NCI-H82 treated with DMSO at 0.1 percent for 48 hours (cell line): ENCODE results near the gene GRPEL2.

Source experiments
- DNase-seq: peaks from one replicate; lab custom pipeline; 2025; ENCODE audit not compliant: unreplicated experiment; lab: John Stamatoyannopoulos, UW

GRPEL2 gene

DNA sequence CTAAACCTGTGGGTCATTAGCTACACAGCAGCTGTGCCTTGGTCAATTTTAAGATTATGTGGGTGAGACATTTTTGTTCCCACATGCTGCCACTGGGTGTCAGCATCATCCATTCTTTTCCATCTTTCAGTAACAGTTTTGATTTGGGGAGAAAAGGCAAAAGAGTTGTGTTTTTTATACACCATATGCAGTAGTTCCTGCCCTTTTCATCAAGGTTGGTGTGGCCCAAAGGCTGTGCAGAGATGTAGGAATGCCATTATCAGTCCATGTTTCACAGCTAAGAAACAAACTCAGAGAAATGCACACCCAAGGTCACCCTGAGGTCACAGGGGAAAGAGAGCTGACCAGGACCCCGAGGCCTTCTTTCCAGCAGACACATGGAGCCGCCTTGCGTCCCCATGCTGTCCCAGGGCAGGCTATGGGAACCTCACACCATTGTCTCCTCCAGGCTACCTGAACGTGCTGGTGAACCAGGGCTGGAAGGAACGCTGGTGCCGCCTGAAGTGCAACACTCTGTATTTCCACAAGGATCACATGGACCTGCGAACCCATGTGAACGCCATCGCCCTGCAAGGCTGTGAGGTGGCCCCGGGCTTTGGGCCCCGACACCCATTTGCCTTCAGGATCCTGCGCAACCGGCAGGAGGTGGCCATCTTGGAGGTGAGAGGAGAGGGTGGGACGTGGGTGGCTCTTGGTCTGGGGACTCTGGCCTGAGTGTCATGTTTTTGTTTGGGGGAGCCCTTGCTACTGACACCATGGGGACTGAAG is 27.8 kb upstream of the GRPEL2 start:
- peak; percentile 29 for DNase-seq

DNA sequence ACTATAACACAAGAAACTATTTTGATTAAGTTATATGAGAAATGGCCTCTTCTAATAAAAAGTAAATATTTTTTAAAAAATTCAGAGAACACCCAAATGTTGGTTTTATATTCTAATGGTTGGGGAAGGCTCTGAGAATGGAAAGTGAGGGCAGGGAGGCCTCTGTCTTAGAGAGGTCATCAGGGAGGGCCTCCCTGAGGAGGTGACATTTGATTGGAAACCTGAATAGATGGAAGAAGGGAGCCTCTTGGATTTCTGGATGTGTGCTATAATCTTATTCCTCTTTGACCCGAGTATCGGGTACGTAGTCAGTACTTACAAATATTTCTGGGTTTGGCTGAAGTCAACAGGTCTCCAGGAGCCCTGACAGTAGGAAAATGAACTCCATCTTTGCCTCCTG is 26.1 kb upstream of the GRPEL2 start:
- no peak for DNase-seq

DNA sequence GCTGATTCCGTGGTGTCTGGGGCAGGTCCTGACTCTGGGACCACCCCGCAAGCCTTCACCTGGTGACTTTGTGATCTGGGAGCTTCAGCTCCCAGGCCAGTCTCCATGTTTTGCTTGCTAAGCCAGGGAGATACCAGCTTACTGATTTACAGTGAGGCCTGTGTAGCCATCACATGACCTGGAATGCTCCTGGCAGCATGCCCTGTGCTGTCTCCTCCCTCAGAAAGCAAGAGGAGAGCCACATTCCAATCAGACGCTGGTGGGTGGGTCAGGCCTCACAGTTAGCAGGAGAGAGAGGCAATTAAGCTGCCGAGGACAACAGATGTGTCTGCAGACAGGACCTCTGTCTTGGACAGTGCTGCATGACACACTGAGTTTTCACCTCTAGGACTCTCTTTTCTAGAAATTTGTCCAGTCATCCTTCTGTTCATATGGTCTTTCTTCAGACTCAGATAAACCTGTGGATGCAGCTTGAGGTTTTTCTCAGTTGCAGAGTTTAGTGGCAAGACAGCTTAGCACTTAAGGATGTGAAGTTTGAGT is 24.4 kb upstream of the GRPEL2 start:
- peak; percentile 81 for DNase-seq

DNA sequence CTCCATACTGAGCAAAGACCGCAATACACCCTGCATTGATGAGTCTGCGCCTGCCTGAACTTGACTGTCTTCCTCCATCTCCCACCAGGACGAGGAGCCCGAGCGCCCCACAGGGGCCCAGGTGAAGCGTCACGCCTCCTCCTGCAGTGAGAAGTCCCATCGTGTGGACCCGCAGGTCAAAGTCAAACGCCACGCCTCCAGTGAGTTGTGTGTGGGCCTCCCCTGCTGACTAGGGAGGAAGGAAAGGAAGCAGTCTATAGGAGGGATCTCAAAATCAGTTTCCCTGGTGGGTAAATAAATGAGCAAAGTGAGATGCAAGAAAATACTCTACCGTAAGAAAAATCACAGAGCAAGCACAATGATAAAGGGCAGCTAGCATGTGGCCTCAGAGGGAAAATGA is 22.8 kb upstream of the GRPEL2 start:
- DNase-seq = no peak

DNA sequence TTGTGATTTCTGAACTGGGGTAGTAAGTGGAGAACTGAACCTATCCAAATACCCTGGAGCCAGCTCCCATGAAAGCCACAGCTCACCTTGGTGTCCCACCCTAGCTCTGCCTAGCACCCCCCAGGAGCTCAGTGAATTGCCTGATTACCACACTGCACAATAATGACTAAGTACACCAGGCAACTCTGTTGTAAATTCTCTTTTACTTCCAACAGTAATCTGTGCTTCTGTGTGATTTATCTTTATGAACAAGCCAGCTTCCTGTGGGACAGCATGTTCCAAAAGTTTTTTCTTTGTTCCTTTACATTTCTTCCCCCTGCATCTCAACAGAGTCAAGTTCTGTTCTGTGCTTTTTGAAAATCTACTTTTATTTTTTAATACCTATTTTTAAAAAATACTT is 22.1 kb upstream of the GRPEL2 start:
- DNase-seq = no peak

DNA sequence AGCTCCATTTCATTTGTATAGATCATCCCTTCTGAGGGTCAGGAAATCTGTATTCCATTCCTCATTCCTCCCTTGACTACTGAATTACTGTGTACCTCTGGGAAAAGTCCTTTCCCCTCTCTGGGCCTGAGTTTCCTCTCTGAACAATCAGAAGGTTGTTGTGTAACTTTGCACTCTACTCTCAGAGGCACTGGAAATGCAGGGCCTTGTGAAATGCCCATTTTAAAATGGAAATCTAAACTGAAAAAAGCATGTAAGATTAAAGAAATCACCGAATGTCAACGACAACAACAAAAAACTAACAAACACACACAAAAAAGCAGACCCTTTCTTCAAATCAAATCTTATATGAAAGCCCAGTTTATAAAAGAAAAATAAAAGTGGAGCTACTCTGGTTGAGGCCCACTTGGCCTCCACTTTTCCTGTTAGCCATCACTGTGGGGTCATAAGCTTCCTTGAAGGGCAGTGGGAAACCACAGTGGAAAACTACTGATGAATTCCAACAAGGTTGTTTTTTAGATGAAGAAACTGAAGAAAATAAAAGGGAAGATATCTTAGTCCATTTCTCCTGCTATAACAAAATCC is 21.6 kb upstream of the GRPEL2 start:
- no peak for DNase-seq

DNA sequence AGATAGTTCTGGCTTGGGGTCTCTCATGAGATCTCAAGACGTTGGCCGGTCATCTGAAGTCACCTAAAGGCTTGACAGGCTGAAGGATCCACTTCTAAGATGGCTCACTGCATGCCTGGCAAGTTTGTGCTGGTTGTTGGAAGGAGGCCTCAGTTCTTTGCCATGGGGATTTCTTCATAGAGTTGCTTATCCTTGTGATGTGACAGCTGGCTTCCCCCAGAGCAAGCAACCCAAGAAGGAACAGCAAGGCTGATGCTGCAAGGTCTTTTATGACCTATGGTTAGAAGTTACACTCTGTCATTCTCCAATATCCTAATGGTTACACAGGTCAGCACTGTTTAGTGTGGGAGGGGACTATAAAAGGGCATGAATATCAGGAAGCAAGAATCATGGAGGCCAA is 20.7 kb upstream of the GRPEL2 start:
- no peak for DNase-seq

DNA sequence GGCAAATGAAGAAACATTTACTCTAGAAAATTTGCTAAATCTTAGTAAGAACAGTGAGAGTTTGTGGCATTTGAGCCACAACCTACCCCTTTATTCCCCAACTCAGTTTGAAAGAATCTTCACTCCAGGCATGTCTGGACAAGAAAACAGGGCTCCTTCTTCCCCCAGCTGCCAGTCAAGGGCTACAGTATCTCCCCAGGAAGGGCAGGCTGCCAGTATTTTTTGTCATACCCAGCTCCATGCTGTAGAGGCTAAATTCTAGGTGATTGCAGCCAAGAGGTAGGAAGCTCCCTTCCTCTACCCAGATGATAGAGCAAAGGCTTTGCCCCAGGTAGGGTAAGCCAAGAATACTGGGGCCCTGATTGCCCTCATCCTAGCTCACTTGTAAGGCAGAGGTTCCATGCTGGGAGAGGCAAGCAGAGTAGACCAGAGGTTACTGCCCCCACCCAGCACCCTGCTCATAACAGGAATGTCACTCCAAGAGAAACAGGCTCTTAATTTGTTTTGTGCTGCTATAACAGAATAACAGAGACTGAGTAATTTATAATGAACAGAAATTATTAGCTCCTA is 20.0 kb upstream of the GRPEL2 start:
- no peak for DNase-seq

DNA sequence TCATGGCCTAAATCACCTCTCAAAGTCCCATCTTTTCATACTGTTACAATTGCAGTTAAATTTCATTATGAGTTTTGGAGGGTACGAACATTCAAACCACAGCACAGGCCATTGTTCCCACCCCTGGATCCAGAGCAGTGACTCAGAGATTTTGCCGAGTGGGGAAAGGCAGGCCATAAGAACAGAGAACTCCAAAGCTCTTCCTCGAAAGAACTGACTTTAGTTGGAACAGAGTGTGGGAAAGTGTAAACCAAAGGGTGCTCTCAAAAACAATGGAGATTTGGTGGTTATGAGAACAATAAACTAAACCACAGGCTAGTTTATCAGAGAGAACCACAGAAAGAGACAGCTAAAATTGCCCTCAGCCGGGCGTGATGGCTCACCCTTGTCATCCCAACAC is 19.4 kb upstream of the GRPEL2 start:
- DNase-seq = no peak

DNA sequence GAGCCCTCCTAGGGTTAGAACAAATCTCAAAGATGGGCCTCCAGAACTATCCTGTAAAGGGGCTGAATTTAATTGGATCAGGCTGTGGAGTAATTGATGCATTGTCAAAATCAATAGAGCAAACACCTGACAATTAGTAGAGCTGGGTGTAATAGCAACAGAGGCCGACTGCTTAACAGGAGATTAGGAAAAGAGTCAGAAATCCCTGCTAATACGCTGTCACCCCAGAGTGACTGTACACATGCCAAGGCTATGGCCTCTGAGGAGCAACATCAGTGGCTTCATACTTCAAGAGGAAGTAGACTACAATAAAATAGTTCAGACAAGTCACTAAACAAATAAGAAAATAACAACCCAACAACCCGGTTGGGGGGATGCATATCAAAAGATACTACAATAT is 18.7 kb upstream of the GRPEL2 start:
- peak; percentile 95 for DNase-seq

DNA sequence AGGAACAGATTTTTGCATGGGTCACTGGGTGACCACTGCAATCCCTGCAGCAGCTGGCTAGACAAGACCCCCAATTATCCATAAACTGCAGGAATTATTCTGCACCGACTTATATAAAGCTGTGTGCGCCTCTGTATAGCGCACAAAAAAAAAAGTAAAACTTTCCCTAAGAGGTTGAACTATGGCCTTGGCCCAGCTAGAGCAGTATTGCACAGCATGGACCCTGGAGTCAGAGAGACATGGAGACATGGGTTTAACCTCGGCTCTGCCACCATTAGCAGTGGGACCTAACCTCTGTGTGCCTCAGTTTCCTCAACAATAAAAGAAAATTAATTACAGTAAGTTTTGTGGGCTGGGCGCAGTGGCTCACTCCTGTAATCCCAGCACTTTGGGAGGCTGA is 17.1 kb upstream of the GRPEL2 start:
- DNase-seq = no peak

DNA sequence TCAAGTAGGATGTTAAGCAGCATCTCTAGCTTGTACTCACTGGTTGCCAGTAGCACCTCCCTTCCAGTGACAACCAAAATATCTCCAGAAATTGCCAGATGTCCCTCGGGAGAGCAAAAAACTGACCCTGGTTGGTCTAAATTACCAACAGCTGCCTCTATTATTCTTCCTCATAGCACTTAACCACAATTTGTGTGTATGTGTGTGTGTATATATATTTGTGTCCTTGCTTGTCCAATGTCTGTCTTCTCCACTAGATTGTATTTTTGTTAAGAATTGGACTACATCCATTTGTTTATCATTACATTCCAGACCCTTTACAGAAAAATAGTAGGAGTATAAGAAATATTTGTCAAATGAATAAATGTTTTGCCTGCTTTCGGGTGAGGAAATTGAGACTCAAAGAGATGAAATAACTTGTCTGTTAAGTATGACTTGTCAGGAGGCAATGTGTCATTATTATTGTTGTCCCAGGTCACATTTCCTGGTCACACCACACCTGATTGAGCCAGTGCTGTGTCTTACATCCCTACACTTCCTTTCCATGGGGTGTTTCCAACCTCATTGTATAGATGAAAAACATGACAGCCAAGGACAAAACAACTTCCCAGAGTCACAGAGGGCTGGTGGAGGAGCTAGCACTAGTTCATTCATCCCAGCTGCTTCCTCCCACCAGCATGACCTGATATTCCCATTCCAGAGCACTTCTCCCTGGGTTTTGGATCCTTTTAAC is 11.4 kb upstream of the GRPEL2 start:
- no peak for DNase-seq

DNA sequence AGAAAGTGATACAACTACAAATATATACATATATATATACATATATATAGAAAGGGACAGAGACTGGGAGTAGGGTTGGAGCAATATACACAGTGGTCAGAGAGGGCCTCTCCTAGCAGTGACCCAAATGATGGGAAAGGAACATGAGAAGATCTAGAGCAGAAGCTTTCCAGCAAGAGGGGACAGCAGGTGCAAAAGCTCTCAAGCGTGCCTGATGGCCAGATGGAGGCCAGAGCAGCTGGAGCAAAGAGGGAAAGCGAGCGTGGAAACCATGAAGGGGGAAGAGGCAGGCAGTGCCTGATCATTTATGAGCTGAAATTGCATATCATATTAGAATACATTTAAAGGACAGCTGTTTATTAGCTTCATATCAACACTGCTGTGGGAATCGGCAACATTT is 7.6 kb upstream of the GRPEL2 start:
- DNase-seq = peak; percentile 17

DNA sequence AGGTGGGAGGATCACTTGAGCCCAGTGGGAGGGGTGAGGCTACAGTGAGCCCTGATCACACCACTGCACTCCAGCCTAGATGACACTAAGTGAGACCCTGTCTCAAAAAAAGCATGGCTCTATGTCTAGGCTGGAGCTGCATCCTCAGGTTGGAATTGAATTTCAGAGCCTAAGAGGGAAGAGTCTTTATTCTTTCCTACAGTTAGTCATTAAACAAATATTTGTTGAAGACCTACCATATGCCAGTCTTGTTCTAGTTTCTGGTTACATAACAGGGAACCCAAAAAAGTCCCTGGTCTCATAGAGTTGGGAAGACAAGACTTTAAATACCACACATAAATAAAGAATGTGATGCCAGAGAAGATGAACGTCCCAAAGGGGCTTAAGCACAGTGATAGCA is 6.9 kb upstream of the GRPEL2 start:
- no peak for DNase-seq

DNA sequence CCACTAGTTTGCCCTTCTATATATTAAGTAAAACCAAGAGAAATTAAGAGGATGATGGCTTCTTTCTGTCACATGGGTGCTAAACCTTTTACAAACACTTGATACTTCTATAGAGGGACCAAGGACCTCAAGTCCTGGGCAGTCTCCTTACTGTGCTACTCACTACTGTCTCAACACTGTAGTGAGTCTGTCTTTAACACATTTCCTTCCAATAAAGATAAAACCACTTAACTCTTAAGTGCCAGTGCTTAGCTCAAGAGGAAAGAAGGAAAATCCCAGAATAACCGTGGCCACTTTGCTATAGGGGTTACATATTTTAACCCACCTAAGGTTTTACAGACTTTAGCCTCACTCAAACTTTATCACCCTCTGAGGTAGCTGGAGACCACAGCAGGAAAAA is 4.4 kb upstream of the GRPEL2 start:
- DNase-seq = no peak

DNA sequence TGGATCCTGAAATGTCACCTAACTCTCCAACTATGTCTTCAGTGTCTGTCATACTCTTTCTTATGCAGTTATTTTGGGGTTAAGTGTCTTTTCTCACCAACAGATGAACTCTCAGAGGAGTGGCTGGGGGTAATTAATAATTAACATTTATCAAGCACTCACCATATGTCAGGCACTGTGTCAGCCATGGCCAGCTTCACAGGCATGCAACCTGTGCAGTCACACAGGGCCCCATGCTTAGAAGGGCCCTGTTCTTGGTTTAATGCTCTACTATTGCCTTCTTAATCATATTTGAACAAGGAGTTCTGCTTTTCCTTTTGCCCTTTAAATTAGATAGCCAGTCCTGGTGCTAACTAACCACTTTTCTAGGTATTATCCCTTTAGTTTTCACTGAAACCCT is 3.4 kb upstream of the GRPEL2 start:
- DNase-seq = no peak

DNA sequence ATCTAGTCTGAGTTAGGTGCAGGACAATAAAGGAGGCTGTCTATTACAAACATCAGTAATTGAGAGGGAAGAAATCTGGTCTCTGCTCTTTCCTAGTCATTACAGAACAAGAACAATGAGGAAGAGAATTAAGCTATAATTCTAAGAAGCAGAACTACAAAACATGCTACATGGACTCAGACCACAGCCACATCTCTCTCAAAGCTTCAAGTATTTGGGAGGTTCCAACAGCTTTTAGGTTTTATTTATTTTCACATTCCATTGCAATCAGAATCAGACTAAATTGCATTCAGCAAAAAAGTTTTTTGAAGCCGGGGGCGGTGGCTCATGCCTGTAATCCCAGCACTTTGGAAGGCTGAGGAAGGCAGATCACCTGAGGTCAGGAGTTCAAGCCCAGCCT is 1.1 kb upstream of the GRPEL2 start:
- no peak for DNase-seq

DNA sequence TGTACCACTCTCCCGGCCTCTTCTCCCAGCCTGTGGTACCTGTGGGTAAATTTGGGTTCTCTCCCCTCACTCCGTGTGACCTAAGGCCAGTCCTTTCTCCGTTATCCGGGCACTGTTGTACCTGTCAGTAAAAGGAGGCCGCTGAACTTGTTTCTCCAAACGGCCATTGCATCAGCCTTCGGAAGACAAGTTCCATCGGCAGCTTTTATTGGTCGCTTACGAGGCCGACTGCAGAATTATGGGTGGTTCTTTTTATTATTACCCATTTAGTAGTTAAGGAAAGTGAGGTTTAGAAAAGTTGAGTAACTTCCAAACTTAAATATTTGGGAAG is 558 bp downstream of the GRPEL2 start:
- DNase-seq = no peak

DNA sequence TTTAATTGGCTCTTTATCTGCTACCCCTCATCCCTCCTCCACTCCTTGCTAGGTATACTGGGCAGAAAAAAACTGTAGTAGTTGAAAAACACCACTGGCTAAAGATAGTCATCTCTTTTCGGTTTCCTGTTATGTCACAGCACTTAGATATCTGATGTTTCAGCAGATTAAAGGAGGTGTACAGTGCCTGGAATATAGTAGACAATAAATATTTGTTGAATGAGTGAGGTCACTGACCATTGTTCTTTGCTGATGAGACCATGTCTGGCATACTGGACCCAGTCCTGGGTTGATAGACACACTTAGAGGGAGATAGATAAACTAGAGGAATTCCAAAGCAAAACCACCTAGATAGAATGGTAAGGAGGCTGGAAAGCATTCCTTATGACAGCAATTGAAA is 3.2 kb downstream of the GRPEL2 start:
- DNase-seq = no peak

DNA sequence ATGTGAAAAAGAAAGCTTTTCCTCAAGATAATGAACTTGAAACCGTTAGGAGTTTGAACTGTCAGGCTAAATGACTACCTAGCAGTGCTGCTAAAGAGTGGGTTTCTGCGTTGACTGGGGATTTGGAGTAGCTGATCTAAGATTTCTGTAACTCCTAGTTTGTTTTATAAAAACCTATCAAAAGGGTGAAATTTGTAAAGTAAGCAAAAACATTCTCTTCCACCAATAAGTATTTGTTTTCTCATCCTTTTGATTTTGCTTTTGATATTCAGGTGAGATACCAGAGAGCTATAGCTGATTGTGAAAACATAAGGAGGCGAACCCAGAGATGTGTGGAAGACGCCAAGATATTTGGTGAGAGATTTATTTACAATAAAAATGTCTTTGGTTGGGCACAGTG is 4.1 kb downstream of the GRPEL2 start:
- no peak for DNase-seq

DNA sequence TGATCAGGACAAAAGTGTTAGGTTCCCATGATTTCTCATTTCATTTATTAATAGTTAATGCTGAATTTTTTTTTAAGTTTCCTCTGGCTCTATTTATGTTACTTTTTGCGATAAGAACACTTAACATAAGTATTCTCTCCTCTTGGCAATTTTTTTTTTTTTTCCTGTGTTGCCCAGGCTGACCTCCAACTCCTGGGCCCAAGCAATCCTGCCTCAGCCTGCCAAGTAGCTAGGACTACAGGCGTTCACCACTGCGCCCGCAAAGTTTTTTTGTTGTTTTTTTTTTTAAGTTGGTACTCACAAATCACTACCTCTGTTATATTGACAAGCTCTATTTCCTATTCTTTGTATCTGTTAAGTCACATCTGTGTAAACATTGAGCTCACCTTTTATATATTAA is 6.9 kb downstream of the GRPEL2 start:
- no peak for DNase-seq

DNA sequence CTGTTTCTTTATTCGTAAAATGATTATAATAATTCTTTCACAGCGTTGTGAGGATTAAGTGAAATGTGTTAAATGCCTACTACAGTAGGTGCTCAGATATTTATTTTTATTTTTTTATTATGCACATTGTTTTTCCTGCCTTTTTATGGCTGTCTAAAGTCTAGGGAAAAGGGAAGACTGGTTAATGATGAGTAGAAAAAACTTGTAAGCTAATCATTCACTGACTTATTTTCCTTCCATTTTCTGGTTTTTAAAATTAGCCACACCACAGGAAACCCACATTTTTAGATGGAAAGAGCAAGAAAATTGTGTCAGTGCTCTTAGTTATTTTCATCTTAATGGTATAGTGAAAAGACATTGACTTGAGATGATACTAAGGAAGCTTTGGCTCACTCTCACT is 8.6 kb downstream of the GRPEL2 start:
- no peak for DNase-seq
